ENCODE measurements around the gene WBP2NL. TPM values are rescaled to one million over a fixed set of nuclear protein-coding genes. Genes with fewer than 3 reads are reported as not detected.
"Not testable (repeated sequence)": the region's sequence is repeated elsewhere in the genome, so short reads cannot be mapped to it uniquely, and the experiment has no call there.

Gene WBP2NL
- total RNA-seq, 1 donor from 2014 or later: 2.8 TPM

GRCh38 chr22:42035256-42035655 is 36.7 kb downstream of the WBP2NL start:
- no peak for DNase-seq

GRCh38 chr22:42039271-42039670 is 40.7 kb downstream of the WBP2NL start:
- no peak for DNase-seq

DNA sequence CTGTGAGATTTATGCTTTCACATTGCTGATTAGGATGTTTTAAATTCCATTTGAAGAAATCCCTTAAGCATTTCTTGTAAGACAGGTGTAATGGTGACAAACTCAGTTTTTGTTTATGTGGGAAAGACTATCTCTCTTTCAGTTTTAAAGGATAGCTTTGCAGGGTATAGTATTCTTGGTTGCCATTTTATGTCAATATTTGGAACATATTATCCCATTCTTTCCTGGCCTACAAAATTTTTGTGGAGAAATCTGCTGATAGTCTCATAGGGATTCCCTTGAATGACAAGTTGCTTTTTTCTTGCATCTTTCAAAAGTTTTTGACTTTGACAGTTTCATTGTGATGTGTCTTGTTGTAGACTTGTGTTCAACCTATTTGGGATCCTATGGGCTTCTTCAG is 43.2 kb downstream of the WBP2NL start:
- no peak for DNase-seq

DNA sequence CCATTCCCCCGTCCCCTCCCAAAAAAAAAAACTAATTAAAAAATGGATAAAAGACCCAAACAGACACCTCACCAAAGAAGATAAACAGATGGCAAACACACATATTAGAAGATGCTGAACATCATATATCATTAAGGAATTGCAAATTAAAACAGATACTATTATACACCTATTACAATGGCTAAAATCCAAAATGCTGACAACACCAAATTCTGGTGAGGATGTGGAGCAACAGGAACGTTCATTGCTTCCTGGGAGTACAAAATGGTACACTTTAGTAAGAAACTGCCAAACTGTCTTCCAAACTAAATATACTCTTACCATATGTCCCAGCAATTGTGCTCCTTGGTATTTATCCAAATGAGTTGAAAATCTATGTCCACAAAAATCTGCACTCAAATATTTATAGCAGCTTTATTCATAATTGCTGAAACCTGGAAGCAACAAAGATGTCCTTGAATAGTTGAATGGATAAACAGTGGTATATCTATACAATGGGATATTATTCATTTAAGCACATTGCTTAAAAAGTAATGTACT is 52.1 kb downstream of the WBP2NL start:
- DNase-seq: no peak

- no peak for DNase-seq
Measured at GRCh38 chr22:42052765-42053164, 54.2 kb downstream of the WBP2NL start.

- DNase-seq: no peak
Measured at GRCh38 chr22:42056757-42057511, 58.3 kb downstream of the WBP2NL start.

DNA sequence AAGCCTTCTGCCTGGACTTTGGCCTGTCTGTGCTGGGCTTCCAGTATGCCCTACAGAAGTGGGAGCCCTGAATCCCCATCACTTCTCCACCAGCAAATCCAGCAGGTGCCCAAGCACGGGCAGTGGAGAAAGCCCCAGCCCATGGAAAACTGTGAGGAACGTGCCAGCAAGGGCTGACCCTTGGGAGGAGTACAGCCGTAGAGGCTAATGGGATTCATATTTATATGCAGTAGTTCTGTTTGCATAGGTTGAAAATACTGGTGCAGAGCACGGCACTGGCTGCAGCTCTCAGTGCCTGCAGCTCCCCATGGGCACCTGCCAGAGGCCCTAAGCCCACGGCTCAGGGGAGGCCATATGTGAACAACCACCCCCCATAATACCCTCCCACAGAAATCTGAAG is 61.9 kb downstream of the WBP2NL start:
- no peak for DNase-seq

DNA sequence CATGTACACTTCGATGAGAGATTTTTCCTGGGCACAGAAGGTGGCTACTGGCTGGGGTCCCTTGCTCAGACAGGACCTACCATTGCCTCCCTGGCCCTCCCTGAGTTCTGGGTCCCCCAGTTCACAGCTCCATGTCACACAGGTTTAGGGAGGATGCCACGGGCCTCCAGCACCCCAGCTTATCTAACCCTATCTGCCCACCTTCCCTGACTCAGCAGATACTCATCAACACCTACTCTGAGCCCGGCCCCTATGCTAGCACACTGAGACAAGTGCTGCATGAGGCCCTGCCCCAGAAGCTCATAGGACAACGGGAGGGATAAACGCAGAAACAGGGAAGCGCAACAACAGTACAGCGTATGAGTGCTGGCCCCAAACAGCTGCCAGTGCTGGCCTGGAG is 62.5 kb downstream of the WBP2NL start:
- DNase-seq: no peak

DNA sequence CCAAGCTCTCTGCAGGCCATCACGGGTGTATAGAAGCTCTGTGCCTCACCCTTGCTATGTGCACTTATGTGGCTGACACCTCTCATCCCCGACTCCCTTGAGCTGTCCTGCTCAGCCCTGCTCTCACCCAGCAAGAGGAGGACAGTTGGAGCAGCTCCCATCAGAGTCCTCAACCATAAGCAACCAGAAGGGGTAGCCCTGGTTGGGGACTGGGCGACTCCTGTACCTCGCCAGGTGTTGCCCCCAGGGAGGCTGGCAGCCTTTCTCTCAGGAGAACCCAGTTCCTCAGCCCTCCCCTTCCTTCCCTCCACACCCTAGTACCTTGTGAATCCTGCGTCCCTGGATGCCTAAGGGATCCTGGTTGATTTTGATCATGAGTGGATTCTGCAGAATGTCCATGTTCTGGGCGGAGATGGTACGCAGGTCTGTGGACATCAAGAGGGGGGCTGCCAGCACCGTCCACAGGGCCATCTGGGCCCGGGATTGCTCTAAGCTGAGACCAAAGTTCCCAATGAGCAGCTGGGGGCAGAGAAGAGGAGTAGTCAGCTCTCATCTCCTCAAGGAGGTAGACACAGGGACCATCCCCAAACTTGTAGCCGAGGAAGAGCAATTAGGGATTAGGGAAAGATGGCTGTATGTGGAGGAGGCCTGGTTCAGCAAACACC is 64.0 kb downstream of the WBP2NL start:
- no peak for DNase-seq

- DNase-seq: no peak
Measured at GRCh38 chr22:42064629-42065028, 66.0 kb downstream of the WBP2NL start.

- no peak for DNase-seq
Measured at GRCh38 chr22:42065438-42066125, 67.0 kb downstream of the WBP2NL start.

GRCh38 chr22:42066126-42066761 is 67.7 kb downstream of the WBP2NL start:
- no peak for DNase-seq

DNA sequence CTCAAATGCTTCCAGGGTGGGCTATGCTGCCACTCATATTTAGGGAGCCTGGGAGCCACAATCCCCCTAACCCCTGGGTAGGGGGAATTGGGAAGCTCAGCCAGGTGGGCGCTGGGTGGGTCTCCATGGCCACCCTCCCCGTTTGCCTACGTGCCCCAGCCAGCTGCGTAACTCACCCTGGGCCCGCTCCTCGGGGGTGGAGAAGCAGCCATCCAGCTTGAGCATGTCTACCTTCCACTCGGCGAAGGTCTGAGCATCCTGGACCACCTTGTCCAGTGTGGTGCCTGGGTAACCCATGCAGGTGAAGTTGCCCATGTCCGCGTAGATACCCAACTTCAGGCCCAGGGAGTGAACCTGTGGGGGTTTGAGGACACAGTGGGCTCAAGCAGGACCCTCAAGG is 68.3 kb downstream of the WBP2NL start:
- no peak for DNase-seq

DNA sequence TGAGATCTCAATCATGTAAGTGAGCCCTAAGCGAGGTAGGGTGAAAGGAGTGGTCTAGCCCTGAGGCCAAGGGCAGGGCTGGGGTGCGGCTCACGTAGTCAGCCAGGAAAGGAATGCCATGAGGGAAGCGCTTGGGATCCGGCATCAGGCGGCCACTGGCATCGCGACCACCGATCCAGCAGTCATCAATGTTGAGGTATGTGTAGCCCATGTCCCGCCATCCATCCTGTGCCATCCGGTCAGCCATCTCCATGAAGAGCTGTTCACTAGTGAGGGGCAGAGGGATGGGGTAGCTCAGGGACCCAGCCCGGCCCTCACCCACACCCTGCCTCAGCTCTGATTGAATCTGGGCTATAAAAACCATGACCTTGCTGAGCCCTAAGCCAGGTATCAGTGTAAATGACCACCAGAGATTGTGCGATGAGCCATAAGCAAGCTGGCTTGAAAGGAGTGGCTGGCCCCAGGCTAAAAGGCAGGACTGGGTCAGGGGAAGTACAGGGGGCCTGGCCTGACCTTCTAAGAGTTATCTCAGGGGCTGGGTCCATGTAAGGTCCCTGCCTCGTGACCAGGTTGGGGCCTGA is 69.2 kb downstream of the WBP2NL start:
- no peak for DNase-seq

DNA sequence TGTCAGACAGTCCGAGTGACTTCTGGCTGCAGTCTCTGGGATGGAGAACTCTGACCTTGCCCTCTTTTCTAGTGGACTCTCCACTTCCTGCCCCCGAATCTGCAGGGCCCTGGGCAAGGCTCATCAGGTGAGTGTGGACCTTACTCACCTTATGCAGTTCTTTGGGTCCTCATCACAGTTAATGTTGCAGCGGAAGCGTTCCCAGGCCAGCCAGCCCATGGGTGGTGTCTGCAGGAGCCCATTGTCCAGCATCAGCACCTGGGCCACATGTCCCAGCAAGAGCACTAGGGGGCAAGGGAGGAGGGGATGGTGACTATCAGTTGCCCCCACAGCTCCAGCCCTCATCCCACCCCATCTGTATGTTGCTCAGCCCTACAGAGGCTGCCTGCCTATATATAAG is 69.7 kb downstream of the WBP2NL start:
- DNase-seq: no peak

DNA sequence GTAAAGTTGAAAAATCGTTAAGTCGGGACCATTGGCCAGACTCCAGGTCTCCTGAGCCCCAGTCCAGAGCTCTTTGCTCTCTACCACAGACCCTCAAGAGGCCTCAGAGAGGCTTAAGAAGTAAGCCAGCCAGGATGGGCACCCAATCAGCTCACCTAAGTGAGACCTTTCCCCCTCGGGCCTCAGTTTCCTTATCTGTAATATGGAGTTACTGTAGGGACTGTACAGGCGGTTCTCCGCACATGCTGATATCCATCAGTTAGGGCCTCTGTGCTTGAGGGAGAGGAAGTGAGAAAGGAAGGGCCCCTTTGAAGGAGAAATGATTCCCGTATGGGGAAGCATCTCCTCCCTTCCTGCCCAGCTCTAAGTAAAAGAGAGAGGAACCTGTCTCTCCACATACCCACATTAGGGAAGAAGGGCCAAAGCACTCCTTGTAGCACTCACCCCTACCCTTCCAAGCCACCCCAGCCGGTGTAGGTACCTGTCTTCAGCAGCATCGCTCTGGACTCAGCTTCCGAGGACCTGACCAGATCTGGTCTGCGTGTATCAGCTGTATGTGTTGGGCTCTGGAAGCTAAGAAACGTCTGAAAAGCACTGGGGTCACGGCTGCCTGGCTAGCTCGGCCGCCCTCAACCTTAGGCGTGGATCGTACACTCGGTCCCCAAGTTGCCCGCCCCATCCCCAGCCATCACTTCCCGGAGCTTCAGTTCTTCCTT is 71.4 kb downstream of the WBP2NL start:
- no peak for DNase-seq

- peak; percentile 99 for DNase-seq
Measured at GRCh38 chr22:42070517-42071422, 72.2 kb downstream of the WBP2NL start, which contains the start of gene NAGA. NAGA (minus strand) TSS chr22:42070812; CDS start chr22:42070297, 515 bp downstream.

- DNase-seq: not testable (repeated sequence)
Measured at GRCh38 chr22:42071508-42071907, 72.9 kb downstream of the WBP2NL start.

- no peak for DNase-seq
Measured at GRCh38 chr22:42072606-42073330, 74.2 kb downstream of the WBP2NL start.

- DNase-seq: no peak
Measured at GRCh38 chr22:42073621-42074041, 75.0 kb downstream of the WBP2NL start.
